K562 (cell line): ENCODE data around the gene CCDC85C. TPM values are rescaled to one million over a fixed set of nuclear protein-coding genes. Genes with fewer than 3 reads are reported as not detected.

Experiments used
- BACH1 ChIP-seq: fragments of 200-800 bp; sonication (Bioruptor generic); IDR thresholded peaks from 2 replicates; pipeline ENCODE4 v1.6.1; 2016; ENCODE audit warnings: missing genetic modification characterization, missing compliant biosample characterization
- HBP1 ChIP-seq: fragments of 450-650 bp; formaldehyde crosslinking; IDR thresholded peaks from 2 replicates; pipeline ENCODE4 v1.4.0; 2022; ENCODE audit warnings: missing genetic modification characterization
- IRF9 ChIP-seq: fragments of 450-650 bp; IDR thresholded peaks from 2 replicates; pipeline ENCODE4 v1.6.1; 2016; ENCODE audit warnings: missing biosample characterization, missing genetic modification characterization
- MAFG ChIP-seq: fragments of 450-650 bp; conservative IDR thresholded peaks from 2 replicates; pipeline ENCODE4 v1.6.1; 2016; ENCODE audit warnings: missing genetic modification characterization, missing compliant biosample characterization
- SMARCA4 ChIP-seq: fragments of 450-650 bp; IDR thresholded peaks from 2 replicates; pipeline ENCODE4 v1.6.1; 2016
- SMARCE1 ChIP-seq: fragments of 450-650 bp; IDR thresholded peaks from 2 replicates; pipeline ENCODE4 v1.7.1; 2016; ENCODE audit warnings: mild to moderate bottlenecking
- ZBTB33 ChIP-seq: sonication (generic); formaldehyde crosslinking; IDR thresholded peaks from 2 replicates; pipeline ENCODE4 v1.8.1; 2023; ENCODE audit warnings: mild to moderate bottlenecking, missing genetic modification reagents
- ZNF12 ChIP-seq: sonication (generic); formaldehyde crosslinking; IDR thresholded peaks from 2 replicates; pipeline ENCODE4 v1.4.0; 2020; ENCODE audit warnings: mild to moderate bottlenecking, missing genetic modification reagents
- ZNF655 ChIP-seq: fragments of 250-450 bp; sonication (Bioruptor Pico); IDR thresholded peaks from 2 replicates; pipeline ENCODE4 v1.5.0; 2021
- polyA plus RNA-seq, 8 experiments: library from polyadenylated mRNA; depleted of rRNA in 4 of 8; stranded (reverse) in 5 of 8; unstranded in 3 of 8; fragments of >200 nt; fragmentation: Nextera tagmentation in 2 of 8; fragmentation: Illumina TruSeq in 1 of 8; extraction: Ambion mirVana in 2 of 8; extraction: Trizol in 1 of 8; gene quantifications; 2 replicates each; pipeline versions ENCODE4 v1.2.1 to v1.2.3, GENCODE V29; 2011 to 2014; ENCODE audit warnings: inconsistent platforms in 1 of 8, missing spikeins in 1 of 8
- total RNA-seq, 7 experiments: library from RNA; depleted of rRNA in 6 of 7; stranded (reverse); fragments of >200 nt in 6 of 7; fragmentation: Illumina TruSeq in 2 of 7; extraction: Trizol in 2 of 7; gene quantifications; 2 replicates each; pipeline versions ENCODE4 v1.2.1 to v1.2.3, GENCODE V29; 2011 to 2021; ENCODE audit warnings: low replicate concordance in 1 of 7
- TF ChIP-seq, protein P1 (sequence below): sonication (generic); formaldehyde crosslinking; IDR thresholded peaks from 2 replicates; pipeline ENCODE4 v1.9.0; 2022; ENCODE audit warnings: mild to moderate bottlenecking, missing genetic modification reagents

The CCDC85C gene
- total and polyA plus RNA-seq, 9 of the 15 experiments (the other 6 are each of a cell fraction or from before 2014, with no cell fraction given): 0.18 to 22.0 (median 6.3) TPM

- no peak for TF ChIP-seq ZBTB33
- TF ChIP-seq BACH1 (tag): no peak
- no peak for TF ChIP-seq SMARCA4
- no peak for TF ChIP-seq MAFG
- no peak for TF ChIP-seq IRF9 (tag)
- TF ChIP-seq, protein P1, sequence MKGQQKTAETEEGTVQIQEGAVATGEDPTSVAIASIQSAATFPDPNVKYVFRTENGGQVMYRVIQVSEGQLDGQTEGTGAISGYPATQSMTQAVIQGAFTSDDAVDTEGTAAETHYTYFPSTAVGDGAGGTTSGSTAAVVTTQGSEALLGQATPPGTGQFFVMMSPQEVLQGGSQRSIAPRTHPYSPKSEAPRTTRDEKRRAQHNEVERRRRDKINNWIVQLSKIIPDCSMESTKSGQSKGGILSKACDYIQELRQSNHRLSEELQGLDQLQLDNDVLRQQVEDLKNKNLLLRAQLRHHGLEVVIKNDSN (CRISPR knock-in tag): no peak
- TF ChIP-seq ZNF655 (CRISPR knock-in tag): no peak
- TF ChIP-seq HBP1 (CRISPR knock-in tag): no peak
- no peak for TF ChIP-seq SMARCE1
- no peak for TF ChIP-seq ZNF12 (CRISPR knock-in tag)
These were observed 84.0 kb downstream of the CCDC85C start (continued) for GRCh38 chr14:99519931-99520421.
